Endometrium (tissue), 2 donors: ENCODE data around the gene XXYLT1.
"Not testable (repeated sequence)": the region's sequence is repeated elsewhere in the genome, so short reads cannot be mapped to it uniquely, and the experiment has no call there.

Experiments
- FAIRE-seq: peaks from 2 replicates; lab custom pipeline; 2012; peaks lifted over from hg19 to GRCh38; lab: Jason Lieb, UNC
- donor health status: control.
- donor health status: control.

XXYLT1 gene

DNA sequence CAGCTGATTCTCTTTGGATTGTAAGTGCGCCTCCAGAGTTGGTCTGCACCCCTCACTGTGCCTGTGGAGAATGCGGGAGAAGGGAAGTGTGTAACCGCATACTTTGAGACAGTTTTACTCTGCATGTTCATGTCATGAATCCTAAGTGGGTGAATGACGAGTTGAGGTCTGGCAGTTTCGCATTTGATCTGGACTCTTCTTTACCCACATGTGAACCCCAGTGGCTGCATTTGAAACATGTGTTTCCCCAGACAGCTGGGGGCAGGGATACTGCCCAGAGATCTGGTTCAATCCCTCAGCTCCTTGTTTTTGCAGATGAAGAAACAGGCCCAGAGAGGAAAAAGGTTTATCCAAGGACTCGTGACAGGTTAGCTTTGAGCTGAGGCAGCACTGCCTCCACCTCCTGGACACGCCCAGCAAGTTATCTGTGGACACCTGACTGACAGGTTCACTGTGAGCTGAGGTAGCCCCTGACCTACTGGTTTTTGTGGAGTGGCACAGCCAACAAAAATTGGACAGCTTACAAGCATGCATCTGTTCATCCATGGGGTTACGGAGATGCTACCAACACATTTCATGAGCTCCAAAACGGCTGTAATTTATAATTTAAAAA is 207.3 kb downstream of the XXYLT1 start:
- FAIRE-seq, result no peak

DNA sequence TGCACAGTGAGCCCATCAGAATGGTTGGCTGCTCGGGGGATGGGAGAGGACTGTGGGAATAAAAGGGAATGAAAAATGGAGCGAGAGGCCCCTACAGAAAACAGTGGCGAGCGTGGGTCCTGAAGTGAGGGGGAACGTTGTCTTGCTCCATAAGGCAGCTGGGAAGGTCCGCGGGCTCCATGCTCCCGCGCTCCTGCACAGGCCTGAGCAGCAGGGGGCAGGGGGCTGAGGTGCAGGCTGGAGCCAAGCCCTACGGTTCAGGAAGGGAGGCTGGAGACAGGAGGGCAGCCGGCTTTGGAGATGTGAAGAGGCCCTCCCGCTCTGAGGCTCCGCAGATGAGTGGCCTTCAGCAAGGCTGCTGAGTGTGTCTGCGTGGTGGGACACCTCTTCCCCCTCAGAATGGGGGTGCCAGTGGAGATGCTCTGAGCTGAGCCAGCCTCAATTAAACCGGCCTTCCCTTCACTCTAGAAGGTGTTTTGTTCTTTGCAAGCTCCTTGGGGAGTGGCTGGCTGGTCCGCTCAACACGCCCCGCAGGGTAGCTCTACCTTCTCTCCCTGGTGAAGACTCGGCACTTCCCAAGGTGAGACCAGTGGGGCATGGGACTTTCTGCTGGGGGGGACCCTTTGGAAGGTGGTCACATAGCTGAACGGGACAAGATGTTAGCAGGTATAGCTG is 208.0 kb downstream of the XXYLT1 start:
- FAIRE-seq, result no peak

DNA sequence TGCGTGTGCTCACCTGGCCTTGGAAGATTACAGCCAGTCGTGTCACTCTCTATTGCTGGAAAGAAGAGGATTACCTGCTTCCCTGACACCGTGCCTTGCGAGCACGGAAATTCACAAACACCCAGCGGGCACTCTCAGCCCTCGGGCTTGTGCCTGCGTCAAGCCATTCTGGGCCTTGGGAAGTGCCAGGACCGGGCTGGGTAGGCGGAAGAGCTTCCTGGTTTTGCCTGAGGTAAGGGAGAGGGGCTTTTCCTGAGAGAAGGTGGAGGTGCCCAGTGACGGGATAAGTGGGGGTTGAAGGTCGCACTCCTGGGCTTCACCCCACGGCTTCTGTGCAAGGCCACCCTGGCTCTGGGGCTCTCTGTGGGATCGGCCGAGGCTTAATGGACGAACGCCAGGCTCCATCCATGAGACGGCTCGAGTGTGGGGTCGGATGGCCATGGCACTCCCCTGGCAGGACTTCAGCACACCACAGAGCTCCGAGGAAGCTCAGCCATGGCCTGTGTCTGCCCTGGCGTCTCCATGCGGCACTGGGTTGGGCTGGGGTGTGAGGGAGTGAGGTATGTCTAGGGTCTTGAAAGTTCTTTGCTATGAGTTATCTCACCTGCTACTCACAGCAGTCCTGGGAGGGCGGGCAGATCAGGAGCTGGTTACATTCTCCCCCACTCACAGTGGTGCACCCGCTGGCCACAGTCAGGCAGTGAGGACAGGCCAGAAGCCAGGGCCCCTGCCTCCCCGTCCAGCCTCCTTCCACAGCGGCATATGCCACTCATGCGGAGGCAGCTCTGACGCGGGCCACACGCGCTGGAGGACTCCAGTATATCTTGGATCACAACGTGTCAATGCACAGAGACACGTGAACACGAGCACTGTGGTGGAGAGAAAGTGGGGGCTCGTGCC is 209.0 kb downstream of the XXYLT1 start:
- no peak for FAIRE-seq

DNA sequence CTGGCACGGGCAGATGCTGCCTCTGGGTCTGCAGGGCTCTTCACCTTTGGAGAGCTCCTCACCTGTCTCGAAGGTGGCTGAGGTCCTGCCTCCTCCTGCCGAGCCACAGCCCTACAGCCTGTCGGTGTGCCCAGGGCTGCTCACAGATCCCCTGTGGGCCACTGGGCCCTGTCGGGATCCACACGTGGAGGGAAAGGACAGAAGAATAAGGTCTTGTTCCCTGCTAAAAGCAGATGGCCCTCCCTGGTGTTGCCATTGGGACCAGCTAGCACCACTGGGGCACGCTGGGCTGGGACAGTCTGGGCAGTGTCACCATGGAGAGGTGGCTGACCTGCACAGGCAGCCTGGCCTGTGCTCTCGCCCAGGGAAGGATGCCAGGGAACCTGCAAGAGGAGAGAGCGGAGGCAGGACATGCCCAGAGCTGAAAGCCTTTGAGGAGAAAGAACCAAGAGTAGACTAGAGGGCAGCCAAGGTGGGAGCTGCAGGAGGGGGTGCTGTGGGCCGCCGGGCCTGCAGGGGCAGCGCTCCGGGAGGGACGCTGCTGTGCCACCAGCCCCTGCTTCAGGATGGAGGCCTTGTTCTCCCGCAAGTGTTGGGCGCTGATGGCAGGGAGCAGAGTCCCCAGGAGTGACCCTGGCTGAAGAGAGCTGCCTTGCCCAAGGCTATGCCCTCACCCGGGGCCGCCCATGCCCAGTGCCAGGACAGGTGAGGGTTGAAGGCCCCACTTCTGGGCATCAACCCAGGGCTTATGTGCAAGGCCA is 210.2 kb downstream of the XXYLT1 start:
- no peak for FAIRE-seq

DNA sequence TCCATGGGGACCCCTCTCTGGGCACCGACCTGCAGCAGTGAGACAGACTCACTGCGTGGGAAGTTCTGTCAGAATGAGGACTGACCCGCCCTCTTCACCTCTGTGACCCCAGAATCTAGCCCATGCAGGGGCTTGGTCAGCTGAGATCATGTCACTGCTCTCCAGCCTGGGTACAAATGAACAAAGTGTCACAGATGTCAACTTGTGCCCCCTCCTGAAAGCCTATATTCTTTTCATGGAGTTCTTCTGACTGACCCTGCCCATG is 210.8 kb downstream of the XXYLT1 start:
- no peak for FAIRE-seq

DNA sequence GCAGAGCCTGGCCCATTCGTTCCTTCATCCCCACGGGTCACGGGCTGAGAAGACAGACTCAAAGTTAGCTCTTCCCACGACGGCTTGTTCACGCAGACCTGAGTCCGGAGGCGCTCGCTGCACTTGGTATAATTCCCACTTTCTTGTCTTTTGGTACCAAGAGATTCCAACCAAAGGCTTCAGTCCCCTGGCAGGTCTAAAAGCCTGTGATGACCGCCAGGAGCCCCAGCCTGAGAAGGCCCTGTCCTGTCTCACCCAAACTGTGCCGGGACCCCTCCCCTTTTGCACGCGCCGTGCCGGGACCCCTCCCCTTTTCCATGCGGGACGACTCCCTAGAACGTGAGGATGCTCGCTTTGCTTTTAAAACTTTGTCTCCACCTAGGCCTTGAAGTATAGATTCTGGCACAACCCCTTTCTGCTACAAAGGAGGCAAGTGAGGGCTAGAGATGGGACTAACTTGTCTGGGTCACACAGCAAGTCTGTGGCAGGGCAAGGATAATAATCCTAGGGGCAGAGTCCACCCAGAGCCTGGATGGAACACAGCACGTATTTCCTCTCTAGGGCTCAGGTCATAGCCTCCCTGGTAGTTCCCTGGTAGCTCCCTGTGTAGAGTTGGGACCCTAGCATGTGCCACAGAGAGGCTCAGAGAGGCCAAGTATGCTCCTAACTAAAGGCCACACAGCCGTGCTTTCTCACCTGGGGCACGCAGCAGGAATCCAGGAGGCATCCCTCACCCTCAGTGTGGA is 211.3 kb downstream of the XXYLT1 start:
- no peak for FAIRE-seq

DNA sequence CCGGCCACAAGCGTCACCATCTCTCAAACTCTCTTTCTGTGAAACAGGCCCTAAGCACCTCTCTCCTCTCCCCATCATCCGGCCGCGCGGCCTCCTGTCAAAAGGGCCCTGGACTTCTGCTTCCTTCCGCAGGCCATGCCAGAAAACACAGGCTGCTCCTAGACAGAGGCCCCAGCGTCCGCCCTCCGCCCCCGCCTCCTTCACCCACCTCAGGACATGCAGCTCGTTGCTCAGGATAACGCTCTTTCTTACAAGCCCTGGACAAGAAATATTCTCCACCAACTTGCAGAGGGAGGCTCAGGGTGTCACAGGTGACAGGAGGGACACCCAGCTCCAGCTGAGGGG is 212.0 kb downstream of the XXYLT1 start:
- FAIRE-seq, result no peak

DNA sequence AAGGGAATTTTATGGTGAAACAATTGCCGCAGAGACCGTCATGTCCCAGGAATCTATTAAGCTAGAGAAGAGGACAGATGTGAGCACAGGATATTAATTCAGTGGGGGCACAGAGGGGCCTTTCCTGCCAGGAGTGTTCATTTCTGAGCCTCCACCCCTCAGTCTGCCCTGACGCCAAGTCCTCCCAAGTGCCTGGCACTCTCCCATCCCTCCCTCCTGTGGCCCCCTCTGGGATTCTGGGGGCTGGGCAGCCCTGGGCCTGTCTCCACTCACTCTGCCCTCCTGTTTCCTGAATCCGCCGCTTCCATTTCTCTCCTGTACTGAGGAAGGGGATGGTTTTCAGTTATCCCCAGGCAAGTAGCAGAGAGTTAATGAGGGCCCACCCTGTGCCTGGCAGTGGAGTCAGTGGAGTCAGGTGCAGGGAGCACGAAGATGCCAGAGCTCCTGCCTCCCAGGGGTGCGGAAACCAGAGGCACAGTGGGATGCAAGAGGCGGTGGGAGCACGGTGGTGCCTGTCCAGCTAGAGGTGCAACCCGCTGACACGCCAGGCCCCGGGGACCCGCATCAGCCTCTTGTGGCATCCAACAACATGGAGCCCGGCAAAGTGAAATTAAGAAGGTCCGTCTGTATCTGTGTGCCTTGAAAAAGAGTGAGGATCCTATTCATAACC is 212.5 kb downstream of the XXYLT1 start:
- FAIRE-seq, result no peak

DNA sequence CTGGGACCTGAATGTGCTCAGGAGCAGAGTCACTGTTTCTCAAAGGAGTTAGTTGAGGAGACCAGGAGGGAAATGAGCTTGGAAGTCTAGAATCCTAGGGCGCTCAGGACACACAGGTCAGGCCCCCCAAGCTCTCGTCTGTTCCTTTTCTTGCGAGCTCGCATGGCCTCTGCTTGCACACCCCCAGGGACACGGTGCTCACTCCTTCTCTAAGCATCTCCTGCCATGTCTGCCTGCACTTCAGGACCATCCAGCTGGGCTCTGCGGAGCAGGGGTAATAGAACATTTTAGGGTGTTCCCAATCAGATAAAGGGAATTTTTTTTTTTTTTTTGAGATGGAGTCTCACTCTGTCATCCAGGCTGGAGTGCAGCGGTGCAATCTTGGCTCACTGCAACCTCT is 213.2 kb downstream of the XXYLT1 start:
- no peak for FAIRE-seq

DNA sequence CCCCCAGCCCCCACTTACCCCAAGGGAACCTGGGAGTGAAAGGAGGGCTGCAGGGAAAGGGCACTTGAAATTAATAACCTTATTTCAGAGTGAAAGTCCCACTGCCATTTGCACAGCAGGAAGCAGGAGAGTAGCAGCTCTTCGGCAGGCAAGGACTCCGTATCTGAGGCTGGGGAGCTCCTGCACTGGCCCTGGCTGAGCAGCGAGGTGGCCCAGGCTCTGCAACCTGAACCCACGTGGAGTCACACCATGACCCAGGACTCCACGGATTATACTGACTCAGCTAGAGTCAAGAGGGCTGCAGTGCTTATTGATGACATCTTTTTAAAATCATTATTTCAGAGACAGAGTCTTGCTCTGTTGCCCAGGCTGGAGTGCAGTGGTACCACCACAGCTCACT is 214.5 kb downstream of the XXYLT1 start:
- FAIRE-seq, result no peak

DNA sequence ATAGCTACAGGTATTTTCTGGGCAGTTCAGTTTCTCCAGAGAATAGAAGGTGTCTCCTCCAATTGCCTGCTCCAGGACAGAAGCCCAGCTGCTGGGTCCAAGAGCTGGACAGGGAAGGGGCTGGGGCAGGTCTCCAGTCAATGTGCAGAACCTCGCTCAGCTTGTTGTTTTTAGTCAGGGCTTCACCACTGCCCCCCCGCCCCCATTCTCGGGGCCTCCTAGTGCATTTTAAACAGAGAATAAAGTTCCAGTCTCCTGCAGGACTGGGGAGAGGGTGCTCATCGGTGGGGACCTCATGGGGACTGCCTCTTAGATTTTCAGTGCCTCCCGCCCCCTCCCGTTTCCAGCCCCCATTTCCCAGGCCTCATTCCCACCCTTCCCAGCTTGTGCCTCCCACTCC is 216.6 kb downstream of the XXYLT1 start:
- FAIRE-seq, result no peak

DNA sequence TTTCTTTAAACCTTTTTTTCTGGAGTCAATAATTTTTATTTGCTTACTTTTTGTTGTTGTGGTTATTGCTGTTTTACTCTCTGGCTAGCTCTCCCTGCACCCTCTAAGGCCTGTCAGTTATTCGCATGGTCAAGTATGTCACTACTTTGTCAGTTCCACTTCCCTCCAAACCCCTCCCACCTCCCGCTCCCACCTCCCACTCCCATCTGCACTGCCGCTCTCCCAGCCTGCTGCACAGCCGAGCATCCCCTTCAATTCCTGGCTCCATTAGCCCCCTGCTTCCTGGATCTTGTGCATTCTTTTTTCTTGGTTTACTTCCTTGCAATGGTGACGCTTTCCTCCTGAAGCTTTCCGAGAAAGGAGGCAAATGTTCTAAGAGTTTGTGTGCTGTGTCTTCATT is 218.0 kb downstream of the XXYLT1 start:
- no peak for FAIRE-seq

DNA sequence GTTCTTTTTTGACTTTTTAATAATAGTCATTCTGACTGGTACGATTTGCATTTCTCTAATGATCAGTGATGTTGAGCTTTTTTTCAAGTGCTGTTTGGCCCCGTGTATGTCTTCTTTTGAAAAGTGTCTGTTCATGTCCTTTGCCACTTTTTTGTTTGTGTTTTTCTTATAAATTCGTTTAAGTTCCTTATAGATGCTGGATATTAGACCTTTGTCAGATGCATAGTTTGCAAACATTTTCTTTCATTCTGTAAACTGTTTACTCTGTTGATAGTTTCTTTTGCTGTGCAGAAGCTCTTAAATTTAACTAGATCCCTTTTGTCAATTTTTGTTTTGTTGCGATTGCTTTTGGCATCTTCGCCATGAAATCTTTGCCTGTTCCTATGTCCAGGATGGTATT is 220.7 kb downstream of the XXYLT1 start:
- FAIRE-seq, result not testable (repeated sequence)

DNA sequence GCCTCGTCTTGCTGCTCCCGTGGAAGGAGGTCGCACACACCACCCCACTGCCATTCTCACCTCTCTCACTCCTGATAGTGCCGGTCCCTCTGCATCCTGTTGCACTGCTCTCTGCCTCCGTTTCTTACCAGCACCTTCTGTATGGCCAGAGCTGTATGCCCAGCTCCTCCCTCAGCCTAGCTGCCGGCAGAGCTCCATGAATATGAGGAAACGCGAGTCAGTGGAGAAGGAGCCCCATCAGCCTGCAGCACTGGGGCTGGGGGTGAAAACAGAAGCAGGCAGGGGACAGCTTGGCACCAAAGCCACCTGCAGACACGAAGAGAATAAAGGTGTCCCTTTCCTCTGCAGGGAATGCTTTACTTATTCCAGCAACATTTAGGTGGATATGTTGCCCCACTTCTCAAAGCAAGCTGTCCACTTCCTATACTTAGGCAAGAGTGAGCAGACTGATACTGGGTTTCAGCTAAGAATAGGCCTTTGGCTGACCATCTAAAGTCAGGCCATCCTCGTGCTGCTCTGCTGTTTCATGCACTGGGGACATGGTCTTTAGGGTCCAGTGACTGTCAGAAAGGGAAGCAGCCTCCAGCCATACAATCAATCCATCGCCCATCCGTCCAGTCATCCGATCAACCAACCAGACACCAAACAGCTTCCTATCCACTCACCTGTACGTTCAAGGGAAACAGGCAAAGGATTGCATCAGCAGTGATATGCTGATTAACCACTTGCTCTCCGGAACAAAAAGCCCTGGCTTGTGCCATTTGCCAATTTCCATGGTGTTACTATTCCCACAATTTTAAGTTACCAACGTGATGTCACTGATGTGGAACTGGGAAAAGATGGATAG is 222.7 kb downstream of the XXYLT1 start:
- FAIRE-seq, result no peak

DNA sequence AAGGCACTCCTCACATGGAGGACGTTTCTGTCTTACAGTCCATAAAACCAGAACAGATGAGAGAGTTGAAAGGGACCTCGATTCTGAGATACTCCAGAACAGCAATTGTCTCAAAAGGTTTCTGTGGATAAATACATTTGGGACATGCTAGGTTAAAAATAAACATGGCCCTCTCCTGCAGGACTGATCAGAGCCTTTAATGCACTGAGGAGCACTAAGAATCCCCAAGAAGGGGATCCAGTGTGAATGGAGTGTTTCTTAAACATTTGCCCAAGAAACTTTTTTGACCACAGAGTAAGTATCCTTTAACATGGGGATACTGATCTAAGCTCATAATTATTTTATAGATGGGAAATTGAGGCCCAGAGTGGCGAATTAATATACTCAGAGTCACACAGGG is 223.4 kb downstream of the XXYLT1 start:
- no peak for FAIRE-seq

DNA sequence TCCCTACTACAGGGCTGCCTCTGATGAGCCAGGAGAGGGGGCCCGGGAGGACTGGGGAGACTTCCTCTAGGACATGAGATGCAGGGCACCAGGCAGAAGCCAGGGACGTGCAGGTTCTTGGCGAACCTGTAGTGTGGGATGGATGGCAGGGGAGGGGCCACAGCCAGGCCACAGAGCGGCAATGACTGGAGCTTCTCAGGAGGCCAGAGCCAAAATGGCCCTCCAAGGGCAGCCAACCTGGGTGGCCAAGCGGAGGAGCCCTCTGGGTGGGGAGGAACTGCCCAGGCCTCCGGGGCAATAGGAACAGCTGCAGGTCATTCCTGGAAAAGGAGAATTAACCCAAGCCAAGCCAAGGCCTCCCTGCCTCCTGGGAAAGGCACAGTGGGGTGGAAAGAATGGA is 224.5 kb downstream of the XXYLT1 start:
- FAIRE-seq, result no peak

DNA sequence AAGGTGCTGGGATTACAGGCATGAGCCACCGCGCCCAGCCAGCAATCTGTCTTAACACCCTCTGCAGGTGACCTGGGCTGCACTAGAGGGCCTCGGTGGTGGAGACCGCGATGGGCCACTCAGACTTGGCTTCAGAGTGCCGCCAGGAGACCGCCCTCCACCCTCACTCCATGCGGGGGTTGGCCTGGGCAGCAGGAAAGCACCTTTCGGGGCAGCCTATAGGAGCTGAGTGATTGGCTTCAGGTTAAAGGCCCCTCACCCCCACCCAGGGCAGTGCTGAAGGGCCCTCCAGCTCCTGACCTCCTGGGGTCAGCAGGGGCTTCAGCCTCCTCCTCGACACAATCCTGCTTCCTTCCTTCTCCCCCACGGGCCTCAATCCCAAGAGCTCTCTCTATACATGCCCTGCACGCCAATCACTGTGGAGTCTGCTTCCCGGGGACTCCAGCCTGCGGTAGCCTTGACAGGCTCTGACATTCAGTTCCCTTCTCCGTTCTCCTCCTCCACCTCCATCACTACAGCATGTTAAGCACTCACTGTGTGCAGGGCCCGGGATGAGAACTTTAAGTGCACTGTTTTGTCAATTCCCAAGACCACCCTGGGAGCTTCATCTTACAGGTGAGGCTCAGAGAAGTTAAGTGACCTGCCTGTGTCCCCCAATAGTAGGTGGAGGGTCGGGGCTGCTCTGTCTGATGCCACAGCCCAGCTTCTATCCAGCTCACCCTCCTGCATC is 225.3 kb downstream of the XXYLT1 start:
- no peak for FAIRE-seq

DNA sequence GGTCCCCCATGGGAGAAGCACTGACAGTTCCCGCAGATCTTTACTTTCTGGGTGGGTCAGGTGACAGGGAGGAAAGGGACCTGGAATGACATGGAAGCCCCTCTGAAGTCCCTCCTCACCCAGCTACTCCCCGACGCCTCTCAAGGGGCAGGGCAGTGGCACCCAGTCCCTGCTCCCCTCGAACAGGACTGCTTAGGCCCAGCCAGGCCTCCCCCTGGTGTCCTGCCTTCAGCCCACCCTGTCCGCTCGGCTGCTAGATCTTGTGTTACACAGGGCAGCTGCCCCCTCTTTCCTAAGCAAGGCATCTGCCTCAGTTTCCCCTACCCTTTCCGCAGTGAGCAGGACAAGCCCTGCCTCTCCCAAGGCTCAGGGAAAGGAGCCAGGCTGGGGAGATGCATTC is 226.5 kb downstream of the XXYLT1 start:
- FAIRE-seq, result no peak

DNA sequence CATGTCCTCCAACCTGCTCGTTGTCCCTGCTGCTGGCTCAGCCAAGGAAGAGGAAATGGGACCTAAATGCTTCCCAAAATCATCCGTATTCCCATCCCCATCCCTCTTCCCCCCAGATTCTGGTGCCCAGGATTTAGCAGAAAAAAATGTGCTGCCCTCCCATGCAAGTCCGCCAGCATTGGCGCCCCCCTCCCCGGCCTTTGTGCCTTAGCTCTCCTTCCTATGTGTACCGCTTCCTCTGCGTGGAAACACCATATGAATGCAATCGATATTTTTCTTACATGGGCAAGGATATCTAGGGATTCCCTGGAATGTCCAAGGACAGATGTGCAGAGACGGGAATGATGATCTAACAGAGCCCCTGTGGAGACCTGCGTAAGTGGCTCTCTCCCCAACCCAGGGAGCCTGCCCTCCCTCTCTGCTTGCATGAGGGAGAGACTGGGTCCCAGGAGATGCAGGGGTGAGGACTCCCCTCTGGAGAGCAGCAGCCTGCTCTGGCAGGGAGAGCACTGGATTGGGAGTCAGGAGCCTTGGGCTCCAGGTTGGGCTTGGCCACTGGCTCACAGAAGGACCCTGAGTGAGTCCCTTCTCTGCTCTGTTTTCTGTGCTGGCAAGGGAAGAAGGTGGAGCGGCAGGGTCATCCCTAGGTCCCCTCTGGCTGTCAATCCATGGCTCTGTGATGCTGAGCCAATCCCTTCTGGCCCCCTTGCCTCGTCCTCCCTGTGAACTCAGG is 227.2 kb downstream of the XXYLT1 start:
- FAIRE-seq, result no peak
